ENCODE data around the gene CSNK1D.

The CSNK1D gene

DNA sequence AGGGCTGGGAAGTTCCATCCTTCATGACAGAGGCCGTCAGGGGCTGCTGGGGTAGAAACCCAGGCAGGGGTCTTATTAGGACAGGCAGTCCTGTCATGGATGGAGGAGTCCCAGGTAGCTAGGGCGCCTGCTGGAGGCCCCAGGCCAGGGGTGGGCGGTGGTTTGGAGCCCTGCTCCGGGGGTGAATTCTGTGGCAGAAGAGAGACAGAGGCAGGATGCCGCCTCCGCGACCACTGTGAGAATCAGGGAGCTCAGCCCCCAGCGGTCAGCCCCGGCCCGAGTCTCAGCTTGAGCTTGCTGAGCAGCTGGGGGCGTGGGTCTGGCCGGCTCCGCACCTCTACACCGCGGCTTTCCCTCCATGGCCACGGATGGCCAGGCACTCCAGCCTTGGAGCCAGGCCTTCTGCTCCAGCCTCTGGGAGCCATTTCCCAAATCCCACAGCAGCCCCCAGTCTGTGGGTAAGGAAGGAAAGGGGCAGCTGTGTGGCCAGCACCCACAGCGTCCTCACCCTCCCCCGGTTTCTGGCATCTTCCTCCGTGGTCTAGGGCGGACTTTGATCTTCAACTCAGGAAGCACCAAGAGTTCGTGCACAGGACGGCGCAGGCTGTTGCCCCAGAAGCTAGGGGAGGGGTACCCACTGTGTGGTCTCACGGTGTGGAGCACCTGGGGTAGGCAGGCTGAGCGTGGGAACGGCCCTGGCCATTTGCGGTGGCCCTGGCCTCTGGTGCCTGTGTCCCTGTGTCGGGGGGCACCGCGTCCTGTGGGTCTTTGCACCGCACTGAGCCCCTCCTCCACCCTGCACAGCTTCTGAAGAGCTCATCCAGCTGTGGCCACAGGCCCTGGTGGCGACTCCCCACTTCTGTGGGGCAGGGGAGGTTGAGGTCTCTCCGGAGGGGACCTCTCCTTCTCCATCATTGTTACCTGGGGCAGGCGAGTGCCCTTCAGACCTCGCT, 29.8 kb upstream of the CSNK1D start:
- DNase-seq (ENCODE audit: insufficient read length, low spot score) (no peak), FAIRE-seq (no peak)
- TF ChIP-seq POLR2A (IDR thresholded peaks at IDR 0.05; ENCODE audit: low read depth, low read length): no peak

DNA sequence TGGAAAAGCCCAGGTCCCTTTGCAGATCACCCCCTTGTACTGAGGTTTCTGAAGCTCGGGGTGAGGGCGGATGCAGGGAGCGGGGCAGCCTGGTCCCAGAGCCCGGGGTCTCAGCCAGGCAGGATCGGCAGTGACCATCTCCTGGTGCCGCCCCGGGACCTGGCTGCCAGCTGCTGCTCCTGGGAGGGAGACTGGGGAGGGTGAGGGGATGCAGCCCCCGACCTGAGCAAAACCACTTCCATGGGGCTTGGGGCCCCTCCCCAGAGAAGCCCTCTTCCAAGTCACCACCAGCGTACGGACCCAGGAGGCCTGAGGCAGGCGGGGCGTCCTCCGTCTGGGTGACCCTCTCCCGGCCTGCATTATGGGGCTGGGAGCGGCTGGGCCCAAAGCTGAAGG, 29.1 kb upstream of the CSNK1D start:
- TF ChIP-seq POLR2A (IDR thresholded peaks at IDR 0.05; ENCODE audit: low read depth, low read length): no peak
- FAIRE-seq (no peak), DNase-seq (ENCODE audit: insufficient read length, low spot score) (no peak)

DNA sequence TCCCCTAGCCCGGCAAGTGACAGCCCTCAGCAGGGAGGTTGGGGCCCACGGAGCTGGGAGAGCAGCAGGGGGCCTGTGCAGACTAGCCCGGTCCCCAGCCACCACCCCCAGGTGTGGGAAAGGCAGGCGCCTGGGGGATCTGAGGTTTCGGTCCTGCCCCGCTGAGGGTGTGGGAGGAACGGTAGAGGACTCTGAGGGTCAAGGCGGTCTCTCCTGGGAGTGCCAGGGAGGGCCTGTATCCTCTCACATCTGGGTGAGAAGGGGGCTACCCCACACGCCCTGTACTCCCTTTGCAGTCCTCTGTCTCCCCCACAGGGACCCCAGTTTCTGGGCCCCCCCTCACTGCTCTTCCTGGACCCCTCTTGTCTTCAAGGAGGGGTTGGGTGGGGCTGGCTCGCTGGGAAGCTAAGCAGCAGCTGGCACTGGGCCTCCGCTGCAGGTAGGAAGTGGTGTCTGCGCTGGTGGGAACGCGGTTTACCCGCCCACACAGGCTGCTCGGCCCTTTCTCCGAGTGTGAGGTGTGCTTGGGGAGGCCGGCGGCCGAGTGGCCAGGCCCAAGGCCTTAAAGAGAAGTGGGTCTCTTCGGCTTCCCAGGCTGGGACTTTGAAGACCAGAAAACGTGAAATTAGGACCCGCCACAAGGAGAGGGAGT, 28.5 kb upstream of the CSNK1D start:
- TF ChIP-seq POLR2A (IDR thresholded peaks at IDR 0.05; ENCODE audit: low read depth, low read length): no peak
- FAIRE-seq (no peak), DNase-seq (ENCODE audit: insufficient read length, low spot score) (no peak)

DNA sequence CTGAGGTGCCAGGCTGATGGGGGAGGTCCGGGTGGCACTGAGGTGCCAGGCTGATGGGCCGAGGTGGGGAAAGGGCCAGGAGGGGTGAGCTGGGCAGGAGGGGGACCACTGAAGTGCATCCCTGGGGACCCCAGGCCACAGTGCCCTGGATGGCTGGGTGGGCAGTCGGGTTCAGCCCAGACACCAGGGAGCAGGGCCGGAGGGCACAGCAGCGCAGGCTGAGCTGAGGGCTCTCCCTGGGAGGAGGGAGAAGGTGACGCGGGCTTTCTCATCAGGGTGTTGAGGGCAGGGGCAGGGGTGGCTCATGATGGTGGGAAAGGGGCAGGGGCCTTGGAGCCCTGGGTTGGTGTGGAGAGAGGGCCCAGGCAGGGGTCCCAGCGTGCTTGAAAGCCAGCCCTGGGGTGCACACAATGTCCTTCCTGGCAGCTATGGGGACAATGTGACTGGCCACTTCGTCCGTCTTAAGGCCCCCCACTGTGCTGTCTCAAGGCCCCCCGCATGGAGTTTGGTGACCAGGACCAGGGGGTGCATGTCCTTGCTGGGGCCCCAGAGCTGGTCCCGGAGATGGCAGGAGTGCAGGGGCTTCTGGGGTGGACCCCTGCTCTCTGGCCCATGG, 27.9 kb upstream of the CSNK1D start:
- no peak for TF ChIP-seq POLR2A (IDR thresholded peaks at IDR 0.05; ENCODE audit: low read depth, low read length)
- no peak for FAIRE-seq
- no peak for DNase-seq (ENCODE audit: insufficient read length, low spot score)

DNA sequence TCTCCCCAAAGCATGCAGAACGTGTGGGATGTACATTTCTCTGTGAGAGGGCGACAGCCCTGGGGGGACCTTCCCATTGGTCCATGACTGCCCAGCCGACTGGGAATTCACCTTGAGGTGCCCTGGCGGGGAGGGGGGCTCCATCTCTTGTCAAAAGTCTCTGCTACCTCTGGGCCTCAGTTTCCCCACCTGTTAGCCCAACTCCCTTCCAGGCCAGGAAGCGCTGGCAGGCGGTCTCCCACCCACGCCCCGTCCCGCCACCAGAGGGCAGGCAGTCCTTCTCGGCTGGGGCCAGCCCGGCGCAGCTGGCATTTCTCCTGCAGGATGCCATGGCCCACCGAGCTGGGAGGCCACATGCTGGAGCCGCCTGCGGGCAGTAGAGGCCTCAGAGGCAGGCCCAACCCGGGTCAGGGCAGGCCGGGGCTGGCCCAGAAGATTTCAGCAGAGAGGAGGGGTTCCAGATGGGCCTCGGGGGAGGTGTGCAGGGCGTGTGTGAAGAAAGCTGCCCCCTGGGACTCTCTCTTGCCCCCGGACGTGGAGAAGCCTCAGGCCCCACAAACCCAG, 27.3 kb upstream of the CSNK1D start:
- FAIRE-seq (no peak), DNase-seq (ENCODE audit: insufficient read length, low spot score) (no peak)
- no peak for TF ChIP-seq POLR2A (IDR thresholded peaks at IDR 0.05; ENCODE audit: low read depth, low read length)

DNA sequence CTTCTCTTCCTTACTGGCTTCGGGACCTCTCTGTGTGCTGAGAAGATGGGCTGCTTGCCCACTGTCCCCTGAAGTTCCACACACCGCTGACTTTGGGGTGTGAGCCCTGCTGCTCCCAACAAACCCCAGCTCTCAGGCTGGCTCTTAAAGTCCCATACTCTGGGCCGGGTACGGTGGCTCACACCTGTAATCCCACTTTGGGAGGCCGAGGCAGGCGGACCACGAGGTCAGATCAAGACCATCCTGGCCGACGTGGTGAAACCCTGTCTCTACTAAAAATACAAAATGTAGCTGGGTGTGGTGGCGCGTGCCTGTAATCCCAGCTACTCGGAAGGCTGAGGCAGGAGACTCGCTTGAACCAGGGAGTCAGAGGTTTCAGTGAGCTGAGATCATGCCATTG, 26.7 kb upstream of the CSNK1D start:
- DNase-seq (ENCODE audit: insufficient read length, low spot score): no peak
- TF ChIP-seq POLR2A (IDR thresholded peaks at IDR 0.05; ENCODE audit: low read depth, low read length): no peak
- FAIRE-seq: no peak

DNA sequence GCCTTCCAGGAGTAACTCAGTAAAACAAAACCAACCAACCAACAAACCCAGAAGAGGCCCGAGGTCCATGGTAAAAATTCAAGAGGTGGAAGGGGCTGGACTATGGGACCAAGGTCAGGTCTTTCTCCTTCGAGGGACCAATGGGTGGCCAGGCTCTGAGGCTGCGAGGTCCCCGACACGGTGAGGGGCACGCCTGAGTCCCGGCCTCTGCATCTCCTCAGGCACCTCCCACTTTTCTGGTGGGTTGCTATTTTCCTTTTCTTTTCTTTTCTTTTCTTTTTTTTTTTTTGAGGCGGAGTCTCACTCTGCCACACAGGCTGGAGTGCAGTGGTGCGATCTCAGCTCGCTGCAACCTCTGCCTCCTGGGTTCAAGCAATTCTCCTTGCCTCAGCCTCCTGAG, 26.0 kb upstream of the CSNK1D start:
- TF ChIP-seq POLR2A (IDR thresholded peaks at IDR 0.05; ENCODE audit: low read depth, low read length): no peak
- FAIRE-seq (no peak), DNase-seq (ENCODE audit: insufficient read length, low spot score) (no peak)

DNA sequence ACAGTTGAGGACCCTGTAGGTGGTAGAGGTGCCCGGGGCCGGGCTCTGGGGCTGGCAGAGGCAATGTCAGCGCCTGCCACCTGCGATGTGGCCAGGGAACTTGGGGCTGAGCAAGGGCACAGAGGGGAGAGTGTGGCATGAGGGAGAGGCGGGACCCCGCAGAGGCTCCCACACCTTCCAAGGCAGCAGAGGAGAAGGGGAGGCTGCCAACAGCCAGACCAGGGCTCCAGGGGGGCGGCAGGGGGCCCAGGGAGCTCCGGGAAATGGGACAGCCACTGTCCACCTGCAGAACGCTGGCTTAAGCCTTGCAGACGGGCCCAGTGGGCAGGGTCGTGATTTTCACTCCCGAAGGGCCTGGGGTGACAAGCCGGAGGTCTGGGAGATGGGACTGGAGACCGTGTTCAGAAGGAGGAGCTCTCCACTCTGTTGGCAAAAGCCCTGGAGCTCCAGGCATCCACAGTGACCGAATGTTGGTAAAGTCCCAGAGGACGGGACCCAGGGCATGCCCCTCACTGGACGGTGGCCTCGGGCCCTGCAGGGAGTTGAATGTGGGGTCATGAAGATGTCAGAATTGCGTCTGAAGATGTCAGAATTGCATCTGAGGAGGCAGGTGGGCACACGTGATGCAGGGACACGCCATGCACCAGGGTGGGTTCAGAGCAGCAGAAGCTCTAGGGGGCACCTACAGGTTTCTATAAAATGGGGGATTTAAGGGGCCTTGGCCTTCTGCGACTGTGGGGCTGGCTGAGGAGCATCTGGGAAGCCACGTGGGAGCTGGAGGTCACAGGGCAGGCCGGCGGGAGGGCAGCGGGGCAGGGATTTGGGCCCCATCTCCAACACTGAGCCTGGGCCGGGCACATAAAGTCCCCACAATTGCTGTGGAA, 25.3 kb upstream of the CSNK1D start:
- no peak for TF ChIP-seq POLR2A (IDR thresholded peaks at IDR 0.05; ENCODE audit: low read depth, low read length)
- FAIRE-seq: no peak

DNA sequence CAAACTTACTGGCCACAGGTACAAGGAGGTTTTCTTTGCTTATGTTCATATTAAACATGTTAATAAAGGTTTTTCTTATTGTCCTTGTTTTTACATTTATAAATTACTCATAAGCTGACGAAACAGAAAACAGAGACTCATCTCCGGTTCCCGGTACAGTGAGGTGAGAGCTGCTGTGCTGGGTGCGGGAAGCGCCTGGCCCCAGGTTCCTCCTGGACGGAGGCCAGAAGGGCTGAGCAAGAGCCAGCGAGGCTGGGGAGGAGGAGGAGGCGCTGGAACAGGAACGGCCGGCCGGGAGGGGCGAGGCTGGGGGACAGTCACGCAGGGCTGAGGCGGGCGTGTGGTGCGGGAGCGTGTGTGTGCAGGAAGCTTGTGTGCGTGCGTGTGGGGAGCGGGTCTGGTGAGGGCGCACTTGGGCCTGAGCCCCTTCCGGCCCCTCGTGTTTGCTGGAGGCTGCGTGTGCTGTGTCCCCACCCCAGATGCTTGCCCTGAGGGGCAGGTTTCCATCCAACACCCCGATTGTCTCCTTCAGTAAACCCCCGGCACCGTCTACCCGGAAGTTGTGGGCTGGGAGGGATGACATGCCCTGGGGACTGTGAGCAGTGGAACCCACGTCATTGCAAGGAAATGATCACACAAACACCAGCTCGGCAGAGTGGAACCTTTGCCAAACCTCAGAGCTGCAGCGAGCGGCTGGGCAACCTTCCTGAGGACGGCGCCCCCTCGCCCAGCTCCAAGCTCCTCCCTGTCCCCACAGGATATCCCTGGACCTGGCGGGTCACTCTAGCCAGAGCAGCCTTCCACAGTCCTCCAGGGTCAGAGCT, 24.4 kb upstream of the CSNK1D start:
- peak; percentile 54 for TF ChIP-seq POLR2A (IDR thresholded peaks at IDR 0.05; ENCODE audit: low read depth, low read length)
- DNase-seq (ENCODE audit: insufficient read length, low spot score) (peak; percentile 93), FAIRE-seq (no peak)

More for the DNA sequence above, 25.3 kb upstream of the CSNK1D start:
- no peak for DNase-seq (ENCODE audit: insufficient read length, low spot score)

DNA sequence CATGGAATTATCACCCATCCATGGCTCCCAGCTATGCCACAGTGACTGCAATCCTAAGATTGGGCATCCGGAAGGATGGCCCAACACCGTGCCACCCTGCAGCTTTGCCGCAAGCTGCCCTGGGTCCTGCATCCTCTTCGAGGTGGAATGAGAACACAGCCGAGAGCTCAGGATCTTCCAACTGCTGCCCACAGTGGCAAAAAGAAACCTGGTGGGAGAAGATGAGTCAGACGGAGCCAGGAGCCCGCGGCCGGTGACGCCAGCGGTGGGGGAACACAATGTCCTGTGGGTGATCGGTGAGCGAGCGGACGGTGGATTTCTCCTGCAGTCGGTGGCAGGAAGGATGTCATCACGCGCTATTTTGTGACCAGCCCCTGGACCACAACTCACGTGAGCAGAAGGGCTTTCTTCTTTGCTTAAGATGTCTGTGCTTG, 23.8 kb upstream of the CSNK1D start:
- TF ChIP-seq POLR2A (IDR thresholded peaks at IDR 0.05; ENCODE audit: low read depth, low read length): no peak
- DNase-seq (ENCODE audit: insufficient read length, low spot score) (peak; percentile 90), FAIRE-seq (no peak)

DNA sequence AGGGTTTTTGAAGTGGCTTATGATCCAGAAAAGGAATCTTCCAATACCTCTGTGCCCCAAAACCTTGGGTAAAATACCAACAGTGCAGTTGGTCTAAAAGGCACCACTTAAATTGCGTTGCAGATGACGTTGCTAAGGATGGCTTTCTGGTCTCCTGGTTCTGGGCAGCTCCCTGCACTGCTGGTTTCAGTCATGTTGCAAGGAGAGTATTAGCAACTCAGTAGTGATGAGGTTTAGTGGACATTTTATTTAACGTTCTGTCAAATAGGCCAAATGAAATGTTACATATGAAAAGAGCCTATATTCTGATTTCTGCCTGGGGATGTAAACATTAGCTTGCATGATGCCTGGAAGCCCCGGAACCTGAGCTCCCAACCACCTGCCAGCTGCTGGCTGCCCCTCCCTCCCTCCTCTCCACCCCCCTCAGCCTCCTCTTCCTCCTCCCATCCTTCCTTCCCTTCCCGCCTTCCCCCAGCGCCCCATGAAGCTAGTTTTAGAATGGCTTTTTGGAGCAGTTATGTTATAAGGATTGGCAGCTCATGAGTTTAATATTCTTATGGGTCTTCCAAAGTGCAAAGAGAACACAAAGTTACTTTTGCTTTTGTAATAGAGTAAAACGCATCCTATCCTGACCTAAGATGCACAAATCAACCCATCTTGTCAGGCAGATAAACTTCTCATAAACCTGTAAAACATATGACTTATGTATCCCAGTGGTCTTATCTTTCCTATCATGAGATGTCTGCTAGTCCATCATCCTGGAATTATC, 23.2 kb upstream of the CSNK1D start:
- DNase-seq (ENCODE audit: insufficient read length, low spot score): no peak
- FAIRE-seq: no peak
- no peak for TF ChIP-seq POLR2A (IDR thresholded peaks at IDR 0.05; ENCODE audit: low read depth, low read length)

DNA sequence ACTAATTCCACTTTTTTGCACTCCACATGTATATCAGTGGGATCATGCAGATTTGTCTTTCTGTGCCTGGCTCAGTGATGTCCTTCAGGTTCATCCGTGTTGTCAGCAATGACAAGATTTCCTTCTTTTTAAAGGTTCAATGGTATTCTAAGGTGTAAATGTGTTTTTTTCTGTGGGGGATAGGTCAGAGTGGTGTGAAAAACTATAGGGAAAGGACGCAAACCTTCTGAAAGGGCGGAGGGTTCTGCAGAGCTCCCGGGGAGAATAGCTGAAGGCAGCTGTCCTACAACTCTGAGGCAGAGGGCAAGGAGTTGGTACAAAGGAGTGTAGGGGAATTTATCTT, 21.9 kb upstream of the CSNK1D start:
- TF ChIP-seq POLR2A (IDR thresholded peaks at IDR 0.05; ENCODE audit: low read depth, low read length): no peak
- no peak for FAIRE-seq

More for the DNA sequence above, 21.9 kb upstream of the CSNK1D start:
- DNase-seq (ENCODE audit: insufficient read length, low spot score): no peak

Data from H54 (cell line).